Prostate gland (tissue), 2 donors: ENCODE data around the gene KCMF1. TPM values are rescaled to one million over a fixed set of nuclear protein-coding genes. Genes with fewer than 3 reads are reported as not detected.

Experiments
- DNase-seq: peaks from one replicate; pipeline ENCODE4 v3.0.0-alpha.2; 2019; ENCODE audit warnings: low spot score
- H3K27ac ChIP-seq, 2 donors: fragments of 200-600 bp; sonication (generic); 2 replicates each; pipeline ENCODE4 v1.5.1; 2017 to 2019
- H3K27me3 ChIP-seq: fragments of 200-600 bp; sonication (generic); replicated peaks from 2 replicates; pipeline ENCODE4 v1.5.1; 2019; ENCODE audit not compliant: insufficient read depth
- H3K36me3 ChIP-seq, 2 donors: fragments of 200-600 bp; sonication (generic); 1 replicate in 1 of 2; 2 replicates in 1 of 2; pipeline versions ENCODE4 v1.5.1 to v1.8.1; 2017 to 2019
- H3K4me1 ChIP-seq: fragments of 200-600 bp; sonication (generic); replicated peaks from 2 replicates; pipeline ENCODE4 v1.5.1; 2019
- H3K4me3 ChIP-seq, 2 donors: fragments of 200-600 bp; sonication (generic); 2 replicates each; pipeline ENCODE4 v1.5.1; 2017 to 2019
- H3K9me3 ChIP-seq: fragments of 200-600 bp; sonication (generic); 2 replicates; pipeline ENCODE4 v1.5.1; 2017
- POLR2A ChIP-seq: fragments of 450-650 bp; IDR thresholded peaks from one replicate; pipeline ENCODE4 v1.6.1; 2016; ENCODE audit warnings: antibody characterized with exemption, mild to moderate bottlenecking
- POLR2AphosphoS5 ChIP-seq: sonication (generic); formaldehyde crosslinking; IDR thresholded peaks from one replicate; pipeline ENCODE4 v1.6.1; 2017; ENCODE audit warnings: antibody characterized with exemption
- WGBS: methylation state at CpG from one replicate; pipeline ENCODE4 v1.1.5; 2018; 5-methylcytosine and 5-hydroxymethylcytosine counted together
- intact Hi-C: fragments of 100-400 bp; cut with DNase I; formaldehyde crosslinking; loops from one replicate; pipeline ENCODE4 v1.14.2; 2022
- total RNA-seq, 2 donors: library from RNA; depleted of rRNA; stranded (reverse); fragments of >200 nt; gene quantifications; one replicate each; pipeline ENCODE4 v1.1.0, GENCODE V29; 2016
- TF ChIP-seq, protein P1 (sequence below), 4 experiments: fragments of 200-600 bp in 2 of 4; fragments of 450-650 bp in 2 of 4; sonication (generic) in 2 of 4; IDR thresholded peaks; 1 replicate in 3 of 4; 2 replicates in 1 of 4; pipeline ENCODE4 v1.5.1; 2016 to 2019; ENCODE audit warnings: antibody characterized with exemption in 4 of 4, mild to moderate bottlenecking in 2 of 4, moderate library complexity in 2 of 4

The KCMF1 gene
- total RNA-seq, 2 donors from 2014 or later: 20.5 to 33.1 TPM

DNA sequence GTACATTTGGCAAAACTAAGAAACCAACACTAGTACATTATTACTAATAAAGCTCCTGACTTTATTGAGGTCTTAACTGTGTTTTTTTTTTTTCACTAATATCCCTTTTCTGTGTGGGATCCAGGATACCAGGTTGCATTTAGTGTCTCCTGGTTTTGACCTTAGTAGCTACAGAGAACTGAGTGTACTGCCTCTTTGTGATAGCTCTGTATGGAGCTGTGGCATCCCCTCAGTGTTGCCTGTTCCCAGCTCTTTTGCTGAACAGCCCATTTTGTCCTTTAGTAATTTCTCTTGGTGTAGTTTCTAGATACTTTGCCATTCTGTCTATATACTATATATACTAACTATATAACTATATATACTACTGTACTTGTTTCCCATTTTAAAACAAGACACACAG lies 31.6 kb downstream of the KCMF1 start:
- TF ChIP-seq POLR2AphosphoS5 (no peak), POLR2A (no peak)
- TF ChIP-seq, protein P1, sequence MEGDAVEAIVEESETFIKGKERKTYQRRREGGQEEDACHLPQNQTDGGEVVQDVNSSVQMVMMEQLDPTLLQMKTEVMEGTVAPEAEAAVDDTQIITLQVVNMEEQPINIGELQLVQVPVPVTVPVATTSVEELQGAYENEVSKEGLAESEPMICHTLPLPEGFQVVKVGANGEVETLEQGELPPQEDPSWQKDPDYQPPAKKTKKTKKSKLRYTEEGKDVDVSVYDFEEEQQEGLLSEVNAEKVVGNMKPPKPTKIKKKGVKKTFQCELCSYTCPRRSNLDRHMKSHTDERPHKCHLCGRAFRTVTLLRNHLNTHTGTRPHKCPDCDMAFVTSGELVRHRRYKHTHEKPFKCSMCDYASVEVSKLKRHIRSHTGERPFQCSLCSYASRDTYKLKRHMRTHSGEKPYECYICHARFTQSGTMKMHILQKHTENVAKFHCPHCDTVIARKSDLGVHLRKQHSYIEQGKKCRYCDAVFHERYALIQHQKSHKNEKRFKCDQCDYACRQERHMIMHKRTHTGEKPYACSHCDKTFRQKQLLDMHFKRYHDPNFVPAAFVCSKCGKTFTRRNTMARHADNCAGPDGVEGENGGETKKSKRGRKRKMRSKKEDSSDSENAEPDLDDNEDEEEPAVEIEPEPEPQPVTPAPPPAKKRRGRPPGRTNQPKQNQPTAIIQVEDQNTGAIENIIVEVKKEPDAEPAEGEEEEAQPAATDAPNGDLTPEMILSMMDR (IDR thresholded peaks at IDR 0.05): no peak
- H3K36me3 ChIP-seq: no peaks in the 10 kb centered on the region
- no peaks in the 10 kb centered on the region for H3K27me3 ChIP-seq
- no peak overlapping the region for H3K27ac ChIP-seq
- intact Hi-C loops: no loop called here
- H3K9me3 ChIP-seq: no peaks in the 10 kb centered on the region
- no peak overlapping the region for H3K4me3 ChIP-seq
- no peaks in the 10 kb centered on the region for H3K4me1 ChIP-seq
- DNase-seq: no peak

DNA sequence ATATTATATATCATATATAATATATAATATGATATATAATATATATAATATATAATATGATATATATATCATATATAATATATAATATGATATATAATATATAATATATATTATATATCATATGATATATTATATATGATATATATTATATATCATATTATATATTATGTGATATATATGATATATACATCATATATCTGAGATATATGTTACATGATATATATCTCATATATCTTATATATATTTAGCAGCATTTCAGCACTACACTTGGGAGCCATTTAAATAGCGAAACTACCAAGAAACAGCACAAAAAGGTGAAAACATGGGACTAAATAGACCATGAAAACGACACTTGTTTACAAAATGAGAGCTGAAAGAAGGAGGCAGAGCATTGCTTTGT lies 37.3 kb downstream of the KCMF1 start:
- no peak overlapping the region for H3K27ac ChIP-seq
- H3K27me3 ChIP-seq: no peaks in the 10 kb centered on the region
- no peak for DNase-seq
- 67% methylated on average over 2 of the region's 2 CpGs for WGBS
- H3K36me3 ChIP-seq: no peaks in the 10 kb centered on the region
- no peaks in the 10 kb centered on the region for H3K4me1 ChIP-seq
- intact Hi-C loops: no loop called here
- H3K9me3 ChIP-seq: no peaks in the 10 kb centered on the region
- no peak overlapping the region for H3K4me3 ChIP-seq
- TF ChIP-seq POLR2A (no peak), POLR2AphosphoS5 (no peak)
- TF ChIP-seq, protein P1 (IDR thresholded peaks at IDR 0.05): no peak

DNA sequence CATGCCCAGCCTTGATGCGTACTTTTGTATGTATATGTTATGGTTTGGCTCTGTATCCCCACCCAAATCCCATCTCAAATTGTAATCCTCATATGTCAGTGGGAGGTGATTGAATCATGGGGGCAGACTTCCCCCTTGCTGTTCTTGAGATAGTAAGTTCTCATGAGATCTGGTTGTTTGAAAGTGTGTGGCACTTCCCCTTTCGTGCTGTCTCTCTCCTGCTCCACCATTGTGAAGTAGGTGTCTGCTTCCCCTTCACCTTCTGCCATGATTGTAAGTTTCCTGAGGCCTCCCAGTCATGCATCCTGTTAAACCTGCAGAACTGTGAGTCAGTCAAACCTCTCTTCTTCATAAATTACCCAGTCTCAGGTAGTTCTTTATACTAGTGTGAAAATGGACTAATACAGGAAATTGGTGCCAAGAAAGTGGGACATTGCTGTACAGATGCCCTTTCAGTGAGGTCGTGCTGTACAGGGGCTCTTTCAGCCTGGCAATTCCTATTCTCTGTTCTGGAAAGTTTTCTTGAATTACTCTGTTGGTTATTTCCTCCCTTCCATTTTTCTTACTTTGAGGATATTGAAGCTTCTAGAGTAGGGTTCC lies 38.2 kb downstream of the KCMF1 start:
- intact Hi-C loops: no loop called here
- 92% methylated on average over 3 of the region's 3 CpGs for WGBS
- no peak overlapping the region for H3K27ac ChIP-seq
- no peaks in the 10 kb centered on the region for H3K4me1 ChIP-seq
- TF ChIP-seq POLR2A (no peak), POLR2AphosphoS5 (no peak)
- TF ChIP-seq, protein P1 (IDR thresholded peaks at IDR 0.05): no peak
- H3K4me3 ChIP-seq: no peak overlapping the region
- no peaks in the 10 kb centered on the region for H3K27me3 ChIP-seq
- H3K9me3 ChIP-seq: no peaks in the 10 kb centered on the region
- H3K36me3 ChIP-seq: no peaks in the 10 kb centered on the region
- no peak for DNase-seq

DNA sequence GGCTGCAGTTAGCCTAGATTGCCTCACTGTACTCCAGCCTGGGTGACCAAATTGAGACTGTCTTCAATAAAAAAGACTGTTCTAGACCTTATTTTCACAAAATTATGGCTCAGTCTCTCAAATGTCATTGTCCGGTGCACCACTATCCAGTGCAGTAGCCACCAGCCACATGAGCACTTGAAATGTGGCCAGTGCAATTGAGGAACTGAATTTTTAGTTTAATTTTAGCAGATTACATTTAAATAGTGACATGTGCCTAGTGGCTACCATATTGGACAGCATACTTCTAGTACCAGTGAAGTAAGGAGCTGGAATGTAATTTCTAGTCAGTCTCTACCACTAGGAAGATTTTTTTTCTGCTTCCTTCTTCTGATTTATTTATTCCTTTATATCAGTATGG lies 39.4 kb downstream of the KCMF1 start:
- Histone ChIP-seq H3K9me3 (no peaks in the 10 kb centered on the region), H3K4me3 (no peak overlapping the region), H3K27ac (no peak overlapping the region), H3K27me3 (no peaks in the 10 kb centered on the region), H3K4me1 (no peaks in the 10 kb centered on the region), H3K36me3 (no peaks in the 10 kb centered on the region)
- no peak for DNase-seq
- no peak for TF ChIP-seq POLR2A
- TF ChIP-seq POLR2AphosphoS5: no peak
- TF ChIP-seq, protein P1 (IDR thresholded peaks at IDR 0.05): no peak
- intact Hi-C loops: loop anchor here (5.0 kb wide), 1 partner anchor 83 kb away; no protein-coding TSS in a partner anchor
- WGBS: 89% methylated on average over 1 of the region's 1 CpG

DNA sequence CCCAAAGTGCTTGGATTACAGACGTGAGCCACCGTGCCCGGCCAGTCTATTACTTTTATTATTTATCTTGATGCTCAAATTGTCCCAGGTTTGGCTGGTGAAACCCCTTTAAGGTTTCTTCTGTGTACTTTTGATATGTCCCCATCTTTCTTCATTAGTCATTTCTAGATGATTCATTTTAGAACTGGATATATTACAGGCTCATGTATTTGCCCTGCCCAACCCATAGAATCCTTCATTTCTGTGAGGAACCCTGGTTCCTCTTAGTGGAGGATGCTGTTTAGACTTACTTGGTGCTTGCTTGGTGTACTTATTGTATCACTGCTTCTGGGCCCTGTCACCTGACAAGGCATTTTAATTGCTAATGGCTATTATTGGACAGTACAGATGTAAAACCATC lies 40.1 kb downstream of the KCMF1 start:
- 90% methylated on average over 3 of the region's 3 CpGs for WGBS
- intact Hi-C loops: loop anchor here (5.0 kb wide), 1 partner anchor 84 kb away; no protein-coding TSS in a partner anchor
- DNase-seq: no peak
- H3K27me3 ChIP-seq: no peaks in the 10 kb centered on the region
- TF ChIP-seq POLR2AphosphoS5 (no peak), POLR2A (no peak)
- TF ChIP-seq, protein P1 (IDR thresholded peaks at IDR 0.05): no peak
- H3K4me1 ChIP-seq: no peaks in the 10 kb centered on the region
- no peak overlapping the region for H3K27ac ChIP-seq
- no peaks in the 10 kb centered on the region for H3K9me3 ChIP-seq
- no peaks in the 10 kb centered on the region for H3K36me3 ChIP-seq
- no peak overlapping the region for H3K4me3 ChIP-seq
